Skeletal muscle satellite cell (primary cell): ENCODE measurements around the gene CHSY3.

Experiments used
- H3K27me3 ChIP-seq: 2 replicates; pipeline ENCODE4 v1.7.0; 2013; ENCODE audit warnings: low read length; ENCODE audit not compliant: control insufficient read depth, insufficient read depth
- H3K36me3 ChIP-seq: 2 replicates; pipeline ENCODE4 v1.7.0; 2013; ENCODE audit warnings: mild to moderate bottlenecking, control low read depth, low read length; ENCODE audit not compliant: insufficient read depth
- H3K4me1 ChIP-seq: 2 replicates; pipeline ENCODE4 v1.7.0; 2013; ENCODE audit warnings: low read length; ENCODE audit not compliant: control insufficient read depth, insufficient read depth
- H3K4me2 ChIP-seq: 2 replicates; pipeline ENCODE4 v1.7.0; 2013; ENCODE audit warnings: mild to moderate bottlenecking, low read length
- H3K4me3 ChIP-seq: 2 replicates; pipeline ENCODE4 v1.7.0; 2013; ENCODE audit warnings: low read length
- H3K9ac ChIP-seq: 2 replicates; pipeline ENCODE4 v1.7.0; 2013; ENCODE audit warnings: mild to moderate bottlenecking, low read depth, low read length, moderate library complexity
- H3K9me3 ChIP-seq: replicated peaks from 2 replicates; pipeline ENCODE4 v1.7.0; 2013; ENCODE audit warnings: mild to moderate bottlenecking, control low read depth, low read length

The CHSY3 gene

GRCh38 chr5:130025511-130025910 is 121.2 kb downstream of the CHSY3 start:
- H3K4me1 ChIP-seq: no peaks in the 10 kb centered on the region
- H3K27me3 ChIP-seq: no peaks in the 10 kb centered on the region
- H3K4me2 ChIP-seq: no peak overlapping the region

GRCh38 chr5:130032807-130033206 is 128.5 kb downstream of the CHSY3 start:
- Histone ChIP-seq H3K4me3 (no peak overlapping the region), H3K9ac (no peak overlapping the region), H3K9me3 (no peaks in the 10 kb centered on the region), H3K36me3 (no peaks in the 10 kb centered on the region), H3K4me2 (no peak overlapping the region), H3K27me3 (no peaks in the 10 kb centered on the region), H3K4me1 (peaks cover 10% of the 10 kb centered on the region)

More at GRCh38 chr5:130025511-130025910, 121.2 kb downstream of the CHSY3 start:
- Histone ChIP-seq H3K9me3 (no peaks in the 10 kb centered on the region), H3K9ac (no peak overlapping the region), H3K4me3 (no peak overlapping the region), H3K36me3 (no peaks in the 10 kb centered on the region)

GRCh38 chr5:130034566-130035210 is 130.4 kb downstream of the CHSY3 start:
- Histone ChIP-seq H3K36me3 (no peaks in the 10 kb centered on the region), H3K9ac (no peak overlapping the region), H3K4me1 (peaks cover 10% of the 10 kb centered on the region), H3K9me3 (no peaks in the 10 kb centered on the region), H3K4me3 (no peak overlapping the region), H3K27me3 (no peaks in the 10 kb centered on the region), H3K4me2 (peak overlapping the region; percentile 42)

- no peak overlapping the region for H3K4me3 ChIP-seq
- no peak overlapping the region for H3K9ac ChIP-seq
- H3K27me3 ChIP-seq: no peaks in the 10 kb centered on the region
- no peaks in the 10 kb centered on the region for H3K9me3 ChIP-seq
- H3K4me2 ChIP-seq: no peak overlapping the region
- peaks cover 10% of the 10 kb centered on the region for H3K4me1 ChIP-seq
- no peaks in the 10 kb centered on the region for H3K36me3 ChIP-seq
These were observed 131.1 kb downstream of the CHSY3 start for GRCh38 chr5:130035388-130035787.

- Histone ChIP-seq H3K9me3 (no peaks in the 10 kb centered on the region), H3K9ac (no peak overlapping the region), H3K4me1 (peaks cover 10% of the 10 kb centered on the region), H3K4me2 (no peak overlapping the region), H3K36me3 (no peaks in the 10 kb centered on the region), H3K27me3 (no peaks in the 10 kb centered on the region), H3K4me3 (no peak overlapping the region)
These were observed 133.6 kb downstream of the CHSY3 start for GRCh38 chr5:130037905-130038304.

- no peaks in the 10 kb centered on the region for H3K36me3 ChIP-seq
- no peak overlapping the region for H3K4me3 ChIP-seq
- H3K27me3 ChIP-seq: no peaks in the 10 kb centered on the region
- no peak overlapping the region for H3K9ac ChIP-seq
- no peaks in the 10 kb centered on the region for H3K4me1 ChIP-seq
- no peaks in the 10 kb centered on the region for H3K9me3 ChIP-seq
- no peak overlapping the region for H3K4me2 ChIP-seq
These were observed 139.6 kb downstream of the CHSY3 start for GRCh38 chr5:130043834-130044233.

GRCh38 chr5:130045334-130045733 is 141.1 kb downstream of the CHSY3 start:
- Histone ChIP-seq H3K36me3 (no peaks in the 10 kb centered on the region), H3K9ac (no peak overlapping the region), H3K4me2 (no peak overlapping the region), H3K4me1 (no peaks in the 10 kb centered on the region), H3K4me3 (no peak overlapping the region), H3K27me3 (no peaks in the 10 kb centered on the region), H3K9me3 (no peaks in the 10 kb centered on the region)

- Histone ChIP-seq H3K4me3 (no peak overlapping the region), H3K27me3 (no peaks in the 10 kb centered on the region), H3K9ac (no peak overlapping the region), H3K9me3 (no peaks in the 10 kb centered on the region), H3K4me2 (no peak overlapping the region), H3K36me3 (no peaks in the 10 kb centered on the region), H3K4me1 (peaks cover 6% of the 10 kb centered on the region)
These were observed 146.3 kb downstream of the CHSY3 start for GRCh38 chr5:130050585-130050984.

- H3K9ac ChIP-seq: no peak overlapping the region
- no peaks in the 10 kb centered on the region for H3K27me3 ChIP-seq
- no peaks in the 10 kb centered on the region for H3K9me3 ChIP-seq
- no peak overlapping the region for H3K4me3 ChIP-seq
- H3K4me1 ChIP-seq: peaks cover 9% of the 10 kb centered on the region
- H3K36me3 ChIP-seq: no peaks in the 10 kb centered on the region
- no peak overlapping the region for H3K4me2 ChIP-seq
These were observed 148.5 kb downstream of the CHSY3 start for GRCh38 chr5:130052752-130053151.

GRCh38 chr5:130055572-130055971 is 151.3 kb downstream of the CHSY3 start:
- H3K27me3 ChIP-seq: no peaks in the 10 kb centered on the region
- H3K9ac ChIP-seq: no peak overlapping the region
- peaks cover 5% of the 10 kb centered on the region for H3K9me3 ChIP-seq
- no peaks in the 10 kb centered on the region for H3K36me3 ChIP-seq
- no peak overlapping the region for H3K4me2 ChIP-seq
- H3K4me3 ChIP-seq: no peak overlapping the region
- peaks cover 9% of the 10 kb centered on the region for H3K4me1 ChIP-seq

- H3K4me2 ChIP-seq: no peak overlapping the region
- no peak overlapping the region for H3K9ac ChIP-seq
- H3K4me1 ChIP-seq: peaks cover 3% of the 10 kb centered on the region
- no peaks in the 10 kb centered on the region for H3K27me3 ChIP-seq
- no peaks in the 10 kb centered on the region for H3K36me3 ChIP-seq
- no peak overlapping the region for H3K4me3 ChIP-seq
- peaks cover 5% of the 10 kb centered on the region for H3K9me3 ChIP-seq
These were observed 157.5 kb downstream of the CHSY3 start for GRCh38 chr5:130061746-130062145.

- Histone ChIP-seq H3K36me3 (no peaks in the 10 kb centered on the region), H3K9me3 (peaks cover 5% of the 10 kb centered on the region), H3K4me1 (peaks cover 11% of the 10 kb centered on the region), H3K27me3 (no peaks in the 10 kb centered on the region), H3K4me2 (no peak overlapping the region), H3K9ac (no peak overlapping the region), H3K4me3 (no peak overlapping the region)
These were observed 159.3 kb downstream of the CHSY3 start for GRCh38 chr5:130063603-130064002.
